Heart left ventricle (tissue), 13 donors: ENCODE measurements around the gene ANGPTL8.

ENCODE experiments used
- CTCF ChIP-seq, 12 donors: fragments of 200-600 bp; sonication (generic) in 4 of 12; IDR thresholded peaks; one replicate each; pipeline versions ENCODE4 v1.5.0 to v1.8.0; 2018 to 2022; ENCODE audit warnings: antibody characterized with exemption in 12 of 12, mild to moderate bottlenecking in 5 of 12
- POLR2A ChIP-seq, 2 donors: fragments of 450-650 bp; IDR thresholded peaks; one replicate each; pipeline ENCODE4 v1.6.1; 2017; ENCODE audit warnings: antibody characterized with exemption in 2 of 2, mild to moderate bottlenecking in 2 of 2, moderate library complexity in 2 of 2
- donor health status: ischemic (EF 13 %, LVEDD 7.1; RV severe dilation, severe dysfunction).
- donor health status: DM: no; HTN: yes; CAD: no.
- donor health status: DM: no; HTN: no; CAD: no.
- donor health status: ischemic (EF 25% LVEDD 6.9; RV normal size, moderate dysfunction).
- donor health status: ischemic (EF 25% LVEDD 5.7; RV mildly dilated, moderate dysfunction).
- donor health status: ischemic (EF 35%, LVEDD 5.7; RV mildly dilated, moderate dysfunction).
- donor health status: nonischemic (EF 11% LVEDD 7.7; RV severe dilation, severe dysfunction).
- donor health status: DM: yes; HTN: yes; CAD: no.
- donor health status: PGD.
- donor health status: ischemic (EF 29% LVEDD 5.4; RV normal size, mild dysfunction).
- donor health status: nonischemic (EF 23%, LVEDD 6.1; RV moderate dilation, normal function).

GRCh38 chr19:11202488-11203193 is 36.8 kb upstream of the ANGPTL8 start:
- TF ChIP-seq POLR2A (IDR thresholded peaks at IDR 0.05) (no peak), CTCF (IDR thresholded peaks at IDR 0.05) (no peak)
